HG03439 (cell line): ENCODE results near the gene LHX5.

Source experiments
- ATAC-seq: cut with Tn5 transposase; IDR thresholded peaks from one replicate; pipeline ENCODE4 v1.9.1; 2021; ENCODE audit warnings: mild to moderate bottlenecking, moderate library complexity; ENCODE audit not compliant: unreplicated experiment

Gene LHX5

DNA sequence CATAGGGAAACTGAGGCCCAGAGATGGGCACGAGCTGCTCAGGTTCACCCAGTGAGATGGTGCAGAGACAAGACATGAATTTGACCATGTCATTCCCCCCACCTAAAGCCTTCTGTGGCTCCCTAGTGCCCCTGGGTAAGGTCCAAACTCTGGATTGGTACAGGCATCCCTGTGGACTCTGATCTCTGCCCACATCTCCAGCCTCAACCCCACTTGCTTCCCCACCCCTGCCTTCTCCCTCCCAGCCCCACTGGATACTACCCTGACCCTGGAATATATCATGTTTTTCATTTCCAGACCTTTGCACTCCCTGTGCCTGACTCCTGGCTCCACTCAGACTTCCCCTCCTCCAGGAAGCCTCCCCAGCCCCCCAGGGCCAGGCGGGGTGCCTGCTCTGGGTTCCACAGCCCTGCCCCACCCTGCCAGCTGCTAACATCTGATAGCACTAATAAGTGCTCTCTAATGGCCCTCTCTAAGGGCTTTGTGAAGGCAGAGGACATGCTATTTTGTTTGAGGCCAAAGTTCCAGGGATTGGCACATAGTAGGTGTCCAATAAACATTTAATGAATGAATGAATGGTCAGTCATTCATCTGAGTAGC is 50.6 kb downstream of the LHX5 start:
- no peak for ATAC-seq

DNA sequence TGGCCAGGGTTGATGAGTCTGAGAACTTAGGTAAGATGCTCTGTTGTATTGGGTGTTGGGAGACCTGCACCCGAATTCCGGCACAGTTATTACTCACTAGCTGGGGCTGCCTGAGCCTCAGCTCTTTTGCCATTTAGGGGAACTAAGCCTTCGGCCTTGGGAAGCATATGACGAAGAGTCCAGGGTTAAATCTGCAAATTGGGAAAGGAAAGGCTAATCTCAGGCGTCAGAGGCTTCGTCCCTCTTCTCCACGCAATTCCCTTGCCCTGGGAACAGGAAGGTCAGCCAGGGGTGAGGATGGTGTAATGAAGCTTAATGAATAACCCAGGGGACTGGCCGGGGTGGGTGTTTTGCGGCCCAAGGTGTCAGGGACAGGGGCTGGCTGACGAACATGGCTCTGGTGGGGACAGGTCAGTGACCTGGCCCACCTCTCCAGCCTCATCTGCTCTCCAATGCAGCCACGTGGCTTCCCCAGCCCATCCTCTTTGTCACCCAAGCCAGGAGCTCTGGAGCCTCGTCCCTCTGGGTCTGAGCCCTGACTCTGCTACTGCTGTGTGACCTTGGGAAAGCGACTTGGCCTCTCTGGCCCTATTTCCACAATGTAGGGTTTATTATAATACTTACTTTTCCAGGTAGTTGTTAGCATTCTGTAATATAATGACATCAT is 53.3 kb downstream of the LHX5 start:
- ATAC-seq: no peak

DNA sequence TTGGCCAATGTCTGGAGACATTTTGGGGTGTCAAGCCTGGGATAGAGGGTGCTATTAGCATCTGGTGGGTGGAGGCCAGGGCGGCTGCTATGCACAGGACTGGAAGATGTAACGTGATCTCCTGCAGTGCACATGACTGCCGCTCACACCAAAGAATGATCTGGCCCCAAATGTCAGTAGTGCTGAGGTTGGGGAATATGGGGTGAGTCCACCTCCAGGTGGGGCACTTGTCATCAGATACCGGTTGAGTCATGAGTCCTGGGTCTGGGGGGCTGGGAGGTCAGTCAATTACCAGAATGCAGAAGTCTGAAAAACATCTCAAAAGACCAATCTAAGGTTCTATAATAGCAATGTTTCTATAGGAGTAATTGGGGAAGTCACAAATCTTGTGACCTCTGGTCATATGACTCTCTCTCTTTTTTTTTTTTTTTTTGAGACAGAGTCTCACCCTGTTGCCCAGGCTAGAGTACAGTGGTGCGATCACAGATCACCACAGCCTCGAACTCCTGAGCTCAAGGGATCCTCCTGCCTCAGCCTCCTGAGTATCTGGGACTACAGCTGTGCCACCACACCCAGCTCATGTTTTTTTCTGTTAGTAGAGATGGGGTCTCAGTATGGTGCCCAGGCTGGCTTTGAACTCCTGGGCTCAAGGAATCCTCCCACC is 55.4 kb downstream of the LHX5 start:
- no peak for ATAC-seq

DNA sequence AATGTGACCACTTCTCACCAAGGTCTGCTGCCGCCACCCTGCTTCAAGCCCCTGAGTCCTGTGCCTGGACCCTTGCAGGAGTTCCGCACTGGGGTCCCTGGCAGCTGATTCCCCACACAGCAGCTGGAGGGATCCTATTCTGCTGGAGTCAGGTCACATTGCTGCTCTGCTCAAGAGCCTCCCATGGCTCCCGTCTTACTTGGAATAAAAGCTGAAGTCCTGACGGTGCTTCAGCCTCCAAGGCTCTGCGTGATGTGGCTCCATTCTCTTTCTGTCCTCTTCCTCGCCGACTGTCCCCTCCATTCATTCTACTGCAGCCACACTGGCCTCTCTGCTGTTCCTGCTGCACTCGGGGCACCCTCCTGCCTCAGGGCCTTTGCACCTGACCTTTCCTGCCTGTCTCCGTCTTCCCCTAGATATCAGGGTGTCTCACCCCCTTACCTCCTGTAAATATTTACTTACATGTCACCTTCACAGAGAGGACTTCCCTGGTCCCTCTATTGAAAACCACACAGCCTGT is 57.1 kb downstream of the LHX5 start:
- no peak for ATAC-seq

DNA sequence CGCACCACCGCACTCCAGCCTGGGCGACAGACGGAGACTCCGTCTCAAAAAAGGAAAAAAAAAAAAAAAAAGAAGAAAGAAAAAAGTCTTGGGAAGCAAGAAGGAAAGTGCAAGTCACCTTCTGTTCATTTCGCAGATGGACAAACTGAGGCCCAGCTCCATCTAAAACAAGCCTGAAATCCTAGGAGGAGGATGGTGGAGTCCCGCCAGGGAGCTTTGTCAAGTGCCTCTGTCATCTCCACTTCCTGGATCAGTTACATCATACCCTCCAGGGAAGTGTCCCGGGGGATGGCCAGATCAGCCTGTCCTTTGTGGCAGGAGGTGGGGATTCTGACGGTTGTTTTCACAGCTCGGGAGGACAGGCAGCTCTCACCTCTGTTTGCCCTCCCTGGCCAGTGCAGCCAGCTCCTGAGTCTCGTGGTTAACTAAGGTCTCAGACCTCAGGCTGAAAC is 58.2 kb downstream of the LHX5 start:
- no peak for ATAC-seq
